ENCODE measurements around the gene DCHS2.
"Not testable (repeated sequence)": the region's sequence is repeated elsewhere in the genome, so short reads cannot be mapped to it uniquely, and the experiment has no call there.

DCHS2 gene

DNA sequence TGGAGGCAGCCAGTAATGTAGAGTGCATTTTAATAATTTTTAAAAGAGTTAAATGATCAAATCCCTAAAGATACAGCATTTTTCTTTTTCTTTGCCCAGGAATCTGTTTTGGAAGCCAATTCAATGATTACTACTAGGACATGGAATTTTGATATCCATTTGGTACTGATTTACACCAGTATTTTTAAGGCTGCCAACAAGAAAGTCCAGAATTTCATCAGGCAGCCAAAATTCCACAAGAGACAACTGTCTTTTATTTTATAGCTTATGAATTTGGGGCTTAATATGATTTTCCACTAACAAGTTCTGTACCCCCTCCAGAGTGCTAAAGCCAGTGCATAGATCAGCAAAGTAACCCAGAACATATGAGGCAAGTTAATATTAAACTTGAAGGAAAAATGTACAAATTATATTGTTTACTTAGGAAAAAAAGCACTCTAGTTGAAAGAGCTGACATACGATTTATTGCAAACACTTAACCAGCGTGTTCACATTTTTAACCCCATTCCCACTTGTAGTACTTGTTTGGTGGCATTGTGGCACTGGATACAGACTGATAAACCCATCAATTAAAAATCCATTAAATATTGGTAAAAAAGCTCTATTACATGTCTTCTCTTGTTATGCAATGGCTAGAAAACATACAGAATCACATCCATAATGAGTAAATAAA, 259.7 kb downstream of the DCHS2 start:
- in situ Hi-C loops (cut with MboI; ENCODE audit: low pct_unique_long_range_greater_than_20kb, low sequenced_read_pairs, unreplicated experiment), result no loop called here
- TF ChIP-seq, protein P1, sequence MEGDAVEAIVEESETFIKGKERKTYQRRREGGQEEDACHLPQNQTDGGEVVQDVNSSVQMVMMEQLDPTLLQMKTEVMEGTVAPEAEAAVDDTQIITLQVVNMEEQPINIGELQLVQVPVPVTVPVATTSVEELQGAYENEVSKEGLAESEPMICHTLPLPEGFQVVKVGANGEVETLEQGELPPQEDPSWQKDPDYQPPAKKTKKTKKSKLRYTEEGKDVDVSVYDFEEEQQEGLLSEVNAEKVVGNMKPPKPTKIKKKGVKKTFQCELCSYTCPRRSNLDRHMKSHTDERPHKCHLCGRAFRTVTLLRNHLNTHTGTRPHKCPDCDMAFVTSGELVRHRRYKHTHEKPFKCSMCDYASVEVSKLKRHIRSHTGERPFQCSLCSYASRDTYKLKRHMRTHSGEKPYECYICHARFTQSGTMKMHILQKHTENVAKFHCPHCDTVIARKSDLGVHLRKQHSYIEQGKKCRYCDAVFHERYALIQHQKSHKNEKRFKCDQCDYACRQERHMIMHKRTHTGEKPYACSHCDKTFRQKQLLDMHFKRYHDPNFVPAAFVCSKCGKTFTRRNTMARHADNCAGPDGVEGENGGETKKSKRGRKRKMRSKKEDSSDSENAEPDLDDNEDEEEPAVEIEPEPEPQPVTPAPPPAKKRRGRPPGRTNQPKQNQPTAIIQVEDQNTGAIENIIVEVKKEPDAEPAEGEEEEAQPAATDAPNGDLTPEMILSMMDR (IDR thresholded peaks at IDR 0.05; ENCODE audit: extremely low read depth, insufficient read depth, missing control alignments), result no peak
- no peak for DNase-seq (ENCODE audit: low spot score)

- TF ChIP-seq, protein P1 (IDR thresholded peaks at IDR 0.05; ENCODE audit: extremely low read depth, insufficient read depth, missing control alignments), result no peak
- in situ Hi-C loops (cut with MboI; ENCODE audit: low pct_unique_long_range_greater_than_20kb, low sequenced_read_pairs, unreplicated experiment), result no loop called here
- no peak for DNase-seq (ENCODE audit: low spot score)
Measured at GRCh38 chr4:154230723-154231122, 260.9 kb downstream of the DCHS2 start.

DNA sequence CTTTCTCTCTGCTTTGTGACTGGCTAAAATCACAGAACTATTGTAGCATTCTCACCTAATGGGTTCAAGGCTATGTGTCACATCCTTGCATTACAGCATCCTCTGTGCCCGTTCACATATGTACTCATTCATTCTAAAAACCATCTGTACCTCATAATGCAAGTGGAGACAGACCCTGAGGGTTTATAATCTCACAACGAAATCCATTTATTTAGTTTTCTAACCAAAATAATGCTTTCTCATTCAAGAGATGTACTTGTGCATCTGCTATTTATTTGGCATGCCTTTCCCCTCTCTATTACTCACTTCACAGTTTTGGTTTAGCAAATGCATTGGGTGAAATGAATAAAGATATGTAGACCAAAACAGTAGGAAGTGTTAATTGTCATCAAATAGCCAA, 261.5 kb downstream of the DCHS2 start:
- in situ Hi-C loops (cut with MboI; ENCODE audit: low pct_unique_long_range_greater_than_20kb, low sequenced_read_pairs, unreplicated experiment), result no loop called here
- DNase-seq (ENCODE audit: low spot score), result no peak
- TF ChIP-seq, protein P1 (IDR thresholded peaks at IDR 0.05; ENCODE audit: extremely low read depth, insufficient read depth, missing control alignments), result no peak

GRCh38 chr4:154222875-154223274, 268.7 kb downstream of the DCHS2 start:
- no peak for DNase-seq (ENCODE audit: low spot score)
- in situ Hi-C loops (cut with MboI; ENCODE audit: low pct_unique_long_range_greater_than_20kb, low sequenced_read_pairs, unreplicated experiment), result no loop called here
- TF ChIP-seq, protein P1 (IDR thresholded peaks at IDR 0.05; ENCODE audit: extremely low read depth, insufficient read depth, missing control alignments), result no peak

DNA sequence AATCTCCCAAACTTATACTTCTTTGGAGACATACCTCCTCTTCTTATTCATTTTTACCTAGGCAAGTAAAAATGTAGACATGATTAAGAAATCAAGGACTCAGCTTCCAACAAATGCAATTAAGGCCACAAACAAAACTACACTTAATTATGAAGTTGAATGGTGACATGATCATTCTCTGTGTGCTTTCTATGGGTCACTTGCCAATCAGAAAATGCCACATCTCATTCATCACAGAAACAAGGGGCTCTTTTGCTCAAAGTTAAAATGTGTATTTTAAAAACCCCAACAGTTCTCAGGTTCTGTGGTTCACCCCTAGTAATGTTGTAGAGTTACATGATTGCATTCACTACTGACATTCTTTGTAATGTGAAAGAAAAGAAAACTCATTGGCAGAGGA, 273.5 kb downstream of the DCHS2 start:
- TF ChIP-seq, protein P1 (IDR thresholded peaks at IDR 0.05; ENCODE audit: extremely low read depth, insufficient read depth, missing control alignments), result no peak
- in situ Hi-C loops (cut with MboI; ENCODE audit: low pct_unique_long_range_greater_than_20kb, low sequenced_read_pairs, unreplicated experiment), result no loop called here
- no peak for DNase-seq (ENCODE audit: low spot score)

DNA sequence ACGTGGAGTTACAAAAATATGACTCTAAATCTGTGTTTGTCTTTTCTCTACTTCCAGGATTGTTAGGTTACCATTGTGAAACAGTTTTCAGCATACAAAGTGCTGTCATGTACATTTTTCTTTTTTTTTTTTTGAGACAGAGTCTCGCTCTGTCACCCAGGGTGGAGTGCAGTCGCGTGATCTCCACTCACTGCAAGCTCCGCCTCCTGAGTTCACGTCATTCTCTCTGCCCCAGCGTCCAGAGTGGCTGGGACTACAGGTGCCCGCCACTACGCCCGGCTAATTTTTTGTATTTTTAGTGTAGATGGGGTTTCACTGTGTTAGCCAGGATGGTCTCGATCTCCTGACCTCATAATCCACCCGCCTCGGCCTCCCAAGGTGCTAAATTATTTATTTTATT, 274.2 kb downstream of the DCHS2 start:
- in situ Hi-C loops (cut with MboI; ENCODE audit: low pct_unique_long_range_greater_than_20kb, low sequenced_read_pairs, unreplicated experiment); DNase-seq (ENCODE audit: low spot score): not testable (repeated sequence)

GRCh38 chr4:154211506-154211905, 280.1 kb downstream of the DCHS2 start:
- DNase-seq (ENCODE audit: low spot score), result no peak
- in situ Hi-C loops (cut with MboI; ENCODE audit: low pct_unique_long_range_greater_than_20kb, low sequenced_read_pairs, unreplicated experiment), result no loop called here
- TF ChIP-seq, protein P1 (IDR thresholded peaks at IDR 0.05; ENCODE audit: extremely low read depth, insufficient read depth, missing control alignments), result no peak
